NCI-H1092 treated with DMSO at 0.1 percent for 48 hours (cell line): ENCODE data around the gene ADISSP.
"Not testable (repeated sequence)": the region's sequence is repeated elsewhere in the genome, so short reads cannot be mapped to it uniquely, and the experiment has no call there.

Experiments
- DNase-seq: peaks from one replicate; lab custom pipeline; 2025; lab: John Stamatoyannopoulos, UW

The ADISSP gene

GRCh38 chr20:3797592-3798372, 30.2 kb upstream of the ADISSP start:
- no peak for DNase-seq

GRCh38 chr20:3797226-3797545, 29.6 kb upstream of the ADISSP start:
- no peak for DNase-seq

GRCh38 chr20:3796477-3797225, 29.1 kb upstream of the ADISSP start:
- no peak for DNase-seq

GRCh38 chr20:3795511-3796468, 28.2 kb upstream of the ADISSP start, which contains the start of gene CDC25B:
TSS of gene CDC25B (plus strand) at chr20:3796310. CDS start at chr20:3796532, 222 bp downstream.
- DNase-seq = peak; percentile 95

GRCh38 chr20:3794701-3795420, 27.3 kb upstream of the ADISSP start:
- no peak for DNase-seq

- DNase-seq = not testable (repeated sequence)
Observed at GRCh38 chr20:3794168-3794567, 26.6 kb upstream of the ADISSP start.

GRCh38 chr20:3789201-3789600, 21.6 kb upstream of the ADISSP start:
- not testable (repeated sequence) for DNase-seq

- DNase-seq = no peak
Observed at GRCh38 chr20:3788685-3789155, 21.2 kb upstream of the ADISSP start.

- no peak for DNase-seq
Observed at GRCh38 chr20:3787324-3788014, 19.9 kb upstream of the ADISSP start.

- peak; percentile 81 for DNase-seq
Observed at GRCh38 chr20:3786665-3787323, 19.2 kb upstream of the ADISSP start, which contains the start of gene CENPB. TSS of gene CENPB (minus strand) at chr20:3786740. CDS start at chr20:3786483, 257 bp downstream.

GRCh38 chr20:3786126-3786484, 18.6 kb upstream of the ADISSP start:
- DNase-seq = peak; percentile 40

GRCh38 chr20:3785240-3786125, 17.9 kb upstream of the ADISSP start:
- DNase-seq = no peak

GRCh38 chr20:3784863-3785239, 17.3 kb upstream of the ADISSP start:
- DNase-seq = no peak

- DNase-seq = no peak
Observed at GRCh38 chr20:3784216-3784853, 16.8 kb upstream of the ADISSP start.

GRCh38 chr20:3783511-3784195, 16.1 kb upstream of the ADISSP start:
- DNase-seq = no peak

GRCh38 chr20:3783068-3783489, 15.5 kb upstream of the ADISSP start:
- no peak for DNase-seq

- DNase-seq = no peak
Observed at GRCh38 chr20:3782597-3782996, 15.0 kb upstream of the ADISSP start.
